ENCODE results near the gene ADAMTSL3.
A peak's percentile ranks its signal among the peaks of the same experiment; 100 is the strongest.
"Not testable (repeated sequence)": the region's sequence is repeated elsewhere in the genome, so short reads cannot be mapped to it uniquely, and the experiment has no call there.

Gene ADAMTSL3

DNA sequence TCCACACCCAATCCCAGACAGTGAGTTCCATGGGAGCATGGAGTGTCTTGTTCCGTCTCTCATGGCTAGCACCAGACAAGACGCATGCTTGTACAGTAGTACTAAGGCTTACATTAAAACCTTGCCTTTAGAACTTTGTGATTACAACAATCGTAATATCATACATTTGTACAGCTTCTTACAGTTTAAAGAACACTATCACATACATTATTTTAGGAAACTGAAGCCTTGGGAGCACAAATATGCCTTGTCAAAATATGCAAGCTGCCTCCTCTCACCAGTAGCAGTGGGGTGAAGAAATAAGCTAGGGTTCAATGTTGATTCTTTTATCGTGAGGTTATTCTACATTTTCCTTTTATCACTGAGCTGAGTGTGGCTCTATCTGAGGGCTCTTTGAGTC lies 36.8 kb downstream of the ADAMTSL3 start:
- H3K36me3 ChIP-seq (ENCODE audit: insufficient read depth, low read depth, low read length), result no peaks in the 10 kb centered on the region

DNA sequence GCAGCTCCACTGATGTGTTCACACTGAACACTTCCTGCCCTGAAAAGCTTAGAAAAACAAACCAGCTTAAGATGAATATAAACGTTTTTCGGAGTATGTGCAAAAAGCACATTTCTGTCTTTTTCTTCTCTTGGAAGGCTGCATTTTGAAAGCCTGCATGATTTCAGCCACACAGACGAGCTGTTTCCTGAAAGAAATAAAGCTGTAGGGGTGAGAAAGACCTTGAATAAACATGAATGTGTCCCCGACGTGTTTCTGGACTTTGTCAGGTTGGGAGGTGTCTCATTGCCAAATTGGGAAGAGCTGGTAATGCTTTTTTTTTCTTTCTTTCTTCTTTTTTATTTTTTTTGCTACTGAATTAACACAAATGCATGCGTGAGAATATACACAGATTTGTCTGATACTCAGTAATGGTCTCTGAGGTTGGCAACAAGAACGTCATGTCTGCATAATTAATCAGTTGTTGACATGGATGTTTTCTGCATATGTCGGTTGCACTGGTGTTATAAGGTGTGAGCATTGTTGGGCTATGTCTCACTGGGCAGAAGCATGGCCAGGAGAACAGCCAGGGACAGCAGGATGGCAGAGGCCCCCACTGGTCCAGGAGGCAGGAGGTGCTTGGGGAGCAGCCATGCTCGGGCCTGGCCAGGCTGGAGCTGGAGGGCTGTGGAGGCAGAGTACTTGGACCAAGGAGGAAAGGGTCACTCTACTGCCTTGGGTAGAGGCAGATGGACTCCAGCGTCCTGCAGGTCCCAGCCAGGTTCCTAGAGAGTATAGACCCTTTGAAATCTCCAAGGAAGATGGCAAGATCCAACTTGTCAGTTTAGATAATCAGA lies 39.0 kb downstream of the ADAMTSL3 start:
- Histone ChIP-seq H3K4me1 (ENCODE audit: insufficient read depth, low read length) (peaks cover 17% of the 10 kb centered on the region), H3K4me3 (ENCODE audit: low read length) (no peak overlapping the region), H3K27ac (ENCODE audit: low read length) (no peak overlapping the region), H3K9me3 (ENCODE audit: insufficient read depth, low read depth, low read length) (no peaks in the 10 kb centered on the region), H3K9ac (ENCODE audit: low read depth, low read length) (no peak overlapping the region), H3K36me3 (ENCODE audit: insufficient read depth, low read depth, low read length) (no peaks in the 10 kb centered on the region), H3K27me3 (ENCODE audit: insufficient read depth, low read length) (no peaks in the 10 kb centered on the region)

More for the DNA sequence above, 36.8 kb downstream of the ADAMTSL3 start:
- no peak overlapping the region for H3K4me3 ChIP-seq (ENCODE audit: low read length)
- no peak overlapping the region for H3K9ac ChIP-seq (ENCODE audit: low read depth, low read length)
- H3K27ac ChIP-seq (ENCODE audit: low read length), result no peak overlapping the region
- H3K27me3 ChIP-seq (ENCODE audit: insufficient read depth, low read length), result no peaks in the 10 kb centered on the region
- no peaks in the 10 kb centered on the region for H3K9me3 ChIP-seq (ENCODE audit: insufficient read depth, low read depth, low read length)
- peaks cover 15% of the 10 kb centered on the region; the same call in 1 of the 2 replicates for H3K4me1 ChIP-seq (ENCODE audit: insufficient read depth, low read length)

DNA sequence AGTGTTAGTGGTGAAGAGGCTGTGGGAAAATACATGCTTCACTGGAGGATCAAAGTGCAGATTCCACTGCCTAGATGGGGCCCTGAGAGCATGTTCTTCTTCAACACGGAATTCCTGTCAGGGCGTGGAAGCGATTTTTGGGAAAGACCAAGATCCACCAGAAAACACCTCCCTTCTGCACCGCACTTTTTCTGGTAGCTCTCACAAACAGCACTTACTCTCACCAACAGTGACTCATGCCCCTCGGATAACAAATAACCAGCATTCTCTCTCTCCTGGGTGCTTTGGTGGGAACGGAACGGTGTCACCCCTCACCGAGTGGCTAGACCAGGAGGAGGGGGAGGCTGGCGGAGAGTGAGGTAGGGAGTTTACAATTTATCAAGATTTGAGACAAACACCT lies 40.1 kb downstream of the ADAMTSL3 start:
- Histone ChIP-seq H3K27ac (ENCODE audit: low read length) (no peak overlapping the region), H3K27me3 (ENCODE audit: insufficient read depth, low read length) (no peaks in the 10 kb centered on the region), H3K9me3 (ENCODE audit: insufficient read depth, low read depth, low read length) (no peaks in the 10 kb centered on the region), H3K36me3 (ENCODE audit: insufficient read depth, low read depth, low read length) (no peaks in the 10 kb centered on the region), H3K4me3 (ENCODE audit: low read length) (peak overlapping the region; percentile 19; the same call in 1 of the 2 replicates), H3K4me1 (ENCODE audit: insufficient read depth, low read length) (peaks cover 17% of the 10 kb centered on the region), H3K9ac (ENCODE audit: low read depth, low read length) (peak overlapping the region; percentile 26; the same call in 1 of the 2 replicates)

DNA sequence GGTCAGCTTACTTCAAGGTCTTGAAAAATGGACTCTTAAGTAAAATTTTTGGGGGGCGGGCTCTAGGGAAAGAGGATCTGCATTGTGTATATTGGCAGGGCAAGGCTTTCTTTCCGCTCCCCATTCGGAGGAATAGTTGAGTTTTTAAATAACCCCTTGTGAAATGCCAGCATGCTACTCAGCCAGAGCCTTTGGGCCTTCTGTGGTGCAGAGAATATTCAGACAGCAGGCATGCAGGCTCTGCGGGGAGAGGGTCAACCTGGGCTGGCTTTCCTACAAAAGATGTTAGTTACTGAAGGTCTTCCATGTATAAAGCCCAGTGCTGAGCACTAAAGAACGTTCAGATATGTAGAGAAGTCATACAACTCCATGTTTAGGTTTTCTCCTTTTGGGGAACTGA lies 40.6 kb downstream of the ADAMTSL3 start:
- H3K9ac ChIP-seq (ENCODE audit: low read depth, low read length), result no peak overlapping the region
- peak overlapping the region; percentile 19; the same call in 1 of the 2 replicates for H3K4me3 ChIP-seq (ENCODE audit: low read length)
- H3K27me3 ChIP-seq (ENCODE audit: insufficient read depth, low read length), result no peaks in the 10 kb centered on the region
- no peaks in the 10 kb centered on the region for H3K36me3 ChIP-seq (ENCODE audit: insufficient read depth, low read depth, low read length)
- no peak overlapping the region for H3K27ac ChIP-seq (ENCODE audit: low read length)
- peaks cover 17% of the 10 kb centered on the region for H3K4me1 ChIP-seq (ENCODE audit: insufficient read depth, low read length)
- no peaks in the 10 kb centered on the region for H3K9me3 ChIP-seq (ENCODE audit: insufficient read depth, low read depth, low read length)

DNA sequence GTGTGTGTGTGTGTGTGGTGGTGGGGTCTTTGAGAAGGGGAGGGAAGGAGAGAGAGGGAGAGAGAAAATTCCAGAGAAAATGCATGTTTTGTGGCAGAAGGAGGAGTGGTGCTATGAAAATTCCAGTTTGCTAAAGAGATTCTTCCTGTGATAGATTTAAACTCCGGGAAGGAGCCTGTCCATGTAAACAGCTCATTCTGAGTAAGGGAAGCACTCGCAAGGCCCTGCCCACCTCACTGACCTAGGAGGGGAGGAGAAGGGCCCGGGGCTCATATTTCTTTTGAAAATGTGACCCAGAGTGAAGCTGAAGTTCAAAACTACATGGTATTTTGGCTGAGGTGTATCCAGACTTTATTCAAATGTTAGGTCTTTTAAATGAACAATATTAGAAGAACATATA lies 41.3 kb downstream of the ADAMTSL3 start:
- Histone ChIP-seq H3K27me3 (ENCODE audit: insufficient read depth, low read length) (no peaks in the 10 kb centered on the region), H3K4me3 (ENCODE audit: low read length) (no peak overlapping the region), H3K36me3 (ENCODE audit: insufficient read depth, low read depth, low read length) (no peaks in the 10 kb centered on the region), H3K9ac (ENCODE audit: low read depth, low read length) (no peak overlapping the region), H3K27ac (ENCODE audit: low read length) (no peak overlapping the region), H3K9me3 (ENCODE audit: insufficient read depth, low read depth, low read length) (no peaks in the 10 kb centered on the region), H3K4me1 (ENCODE audit: insufficient read depth, low read length) (peaks cover 17% of the 10 kb centered on the region)

DNA sequence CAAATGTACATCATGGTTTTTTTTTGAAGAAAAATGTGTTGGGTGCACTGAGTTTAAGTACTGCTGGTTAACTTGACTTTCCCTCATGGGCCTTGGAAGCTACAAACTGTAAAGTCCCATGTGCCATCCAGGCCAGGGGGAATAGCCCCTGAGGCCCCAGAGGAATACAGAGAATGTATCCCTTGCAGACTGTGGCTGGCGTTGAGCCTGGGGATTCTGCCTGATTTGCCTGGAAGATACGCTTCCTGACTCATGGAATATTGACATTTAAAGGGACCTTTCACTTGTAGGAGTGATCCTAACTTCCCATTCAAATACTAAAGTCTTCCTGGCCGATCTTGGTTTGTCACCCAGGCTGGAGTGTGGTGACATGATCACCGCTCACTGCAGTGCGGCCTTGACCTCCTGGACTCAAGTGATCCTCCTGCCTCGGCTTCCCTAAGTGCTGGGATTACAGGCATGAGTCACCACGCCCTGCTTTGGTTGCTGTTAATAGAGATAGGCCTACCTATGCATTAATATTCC lies 42.0 kb downstream of the ADAMTSL3 start:
- Histone ChIP-seq H3K9ac (ENCODE audit: low read depth, low read length) (no peak overlapping the region), H3K9me3 (ENCODE audit: insufficient read depth, low read depth, low read length) (no peaks in the 10 kb centered on the region), H3K27me3 (ENCODE audit: insufficient read depth, low read length) (no peaks in the 10 kb centered on the region), H3K4me1 (ENCODE audit: insufficient read depth, low read length) (peaks cover 17% of the 10 kb centered on the region), H3K36me3 (ENCODE audit: insufficient read depth, low read depth, low read length) (no peaks in the 10 kb centered on the region), H3K4me3 (ENCODE audit: low read length) (no peak overlapping the region), H3K27ac (ENCODE audit: low read length) (no peak overlapping the region)

DNA sequence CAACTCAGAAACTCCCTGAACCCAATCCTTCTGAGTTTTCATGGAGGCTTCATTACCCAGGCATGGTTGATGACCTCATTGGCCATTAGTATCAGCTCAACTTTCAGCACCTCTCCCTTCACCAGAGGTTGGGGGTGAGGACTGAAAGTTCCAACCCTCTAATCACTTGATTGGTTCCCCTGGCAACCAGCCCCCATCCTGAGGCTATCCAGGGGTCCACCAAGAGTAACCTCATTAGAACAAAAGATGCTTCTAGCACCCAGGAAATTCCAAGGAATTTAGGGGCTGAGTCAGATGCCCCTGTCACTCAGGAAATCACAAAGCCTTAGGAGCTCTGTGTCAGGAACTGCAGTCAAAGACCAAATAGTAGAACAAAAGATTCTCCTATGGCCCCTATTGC lies 43.8 kb downstream of the ADAMTSL3 start:
- H3K27me3 ChIP-seq (ENCODE audit: insufficient read depth, low read length), result no peaks in the 10 kb centered on the region
- H3K4me3 ChIP-seq (ENCODE audit: low read length), result no peak overlapping the region
- peaks cover 17% of the 10 kb centered on the region for H3K4me1 ChIP-seq (ENCODE audit: insufficient read depth, low read length)
- H3K9me3 ChIP-seq (ENCODE audit: insufficient read depth, low read depth, low read length), result 0 out of 2 replicates have a peak, but pooled peaks cover under 1% of the 10 kb centered on the region
- H3K36me3 ChIP-seq (ENCODE audit: insufficient read depth, low read depth, low read length), result no peaks in the 10 kb centered on the region
- no peak overlapping the region for H3K9ac ChIP-seq (ENCODE audit: low read depth, low read length)
- H3K27ac ChIP-seq (ENCODE audit: low read length), result no peak overlapping the region

DNA sequence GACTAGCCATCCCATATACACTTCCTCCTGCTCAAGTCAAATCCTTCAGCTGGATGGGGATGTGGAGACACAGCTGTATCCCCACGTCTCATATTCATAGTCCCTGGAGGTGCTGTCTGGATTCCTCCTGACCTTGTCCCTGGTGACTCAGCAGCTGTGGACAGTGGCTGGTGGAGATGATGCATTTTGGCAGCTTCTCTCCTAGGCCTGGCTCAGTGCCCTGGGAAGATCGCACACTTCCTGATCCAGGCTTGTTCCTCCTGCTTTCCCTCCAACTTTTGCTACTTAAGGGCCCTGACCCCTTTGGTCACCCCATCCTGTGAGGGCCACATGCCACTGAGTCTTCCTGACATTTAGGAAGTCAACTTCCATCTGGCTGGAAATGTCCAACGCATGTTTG lies 44.4 kb downstream of the ADAMTSL3 start:
- no peaks in the 10 kb centered on the region for H3K27me3 ChIP-seq (ENCODE audit: insufficient read depth, low read length)
- H3K9ac ChIP-seq (ENCODE audit: low read depth, low read length), result no peak overlapping the region
- H3K4me1 ChIP-seq (ENCODE audit: insufficient read depth, low read length), result peaks cover 17% of the 10 kb centered on the region
- no peak overlapping the region for H3K27ac ChIP-seq (ENCODE audit: low read length)
- H3K9me3 ChIP-seq (ENCODE audit: insufficient read depth, low read depth, low read length), result peaks cover 4% of the 10 kb centered on the region; the same call in 1 of the 2 replicates
- H3K36me3 ChIP-seq (ENCODE audit: insufficient read depth, low read depth, low read length), result no peaks in the 10 kb centered on the region
- no peak overlapping the region for H3K4me3 ChIP-seq (ENCODE audit: low read length)

DNA sequence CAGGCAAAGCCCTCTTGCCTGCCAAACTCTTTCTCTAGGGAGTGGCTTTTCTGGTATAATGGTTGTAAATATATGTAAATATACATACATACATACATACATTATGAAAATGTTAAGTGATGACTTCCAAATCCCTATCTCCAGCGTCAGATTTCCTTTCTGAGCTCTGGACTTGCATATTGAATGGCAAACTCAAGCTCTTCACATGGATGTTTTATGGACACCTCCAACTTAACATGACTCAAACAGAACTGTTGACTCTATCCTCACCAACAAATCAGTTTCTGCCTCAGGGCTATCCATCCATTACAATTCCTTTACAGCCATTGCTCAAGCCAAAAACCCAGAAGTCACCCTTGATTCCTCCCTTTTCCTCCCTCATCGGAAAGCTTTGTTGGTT lies 45.1 kb downstream of the ADAMTSL3 start:
- Histone ChIP-seq H3K27me3 (ENCODE audit: insufficient read depth, low read length) (no peaks in the 10 kb centered on the region), H3K36me3 (ENCODE audit: insufficient read depth, low read depth, low read length) (no peaks in the 10 kb centered on the region), H3K9me3 (ENCODE audit: insufficient read depth, low read depth, low read length) (peaks cover 4% of the 10 kb centered on the region; the same call in 1 of the 2 replicates), H3K4me1 (ENCODE audit: insufficient read depth, low read length) (peaks cover 13% of the 10 kb centered on the region), H3K9ac (ENCODE audit: low read depth, low read length) (no peak overlapping the region), H3K27ac (ENCODE audit: low read length) (no peak overlapping the region), H3K4me3 (ENCODE audit: low read length) (no peak overlapping the region)

DNA sequence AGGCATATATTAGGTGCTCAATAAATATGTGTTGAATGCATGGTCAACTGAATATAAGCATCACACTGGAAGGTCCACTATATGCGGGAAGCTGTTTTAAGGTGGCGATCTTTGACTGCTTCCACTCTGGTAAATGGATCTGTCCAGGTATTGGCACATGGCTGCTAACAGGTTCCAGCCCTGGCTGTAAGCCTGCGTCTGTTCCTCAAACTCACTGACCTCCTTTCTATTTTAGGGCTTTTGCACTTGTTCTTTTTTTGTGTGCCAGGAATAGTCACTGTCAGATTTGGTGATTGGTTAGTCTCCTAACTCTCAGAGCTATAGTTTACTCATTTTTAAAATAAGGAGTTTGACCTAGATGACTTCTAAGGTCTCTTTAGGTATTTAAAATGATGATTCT lies 46.2 kb downstream of the ADAMTSL3 start:
- Histone ChIP-seq H3K9ac (ENCODE audit: low read depth, low read length) (no peak overlapping the region), H3K27ac (ENCODE audit: low read length) (no peak overlapping the region), H3K9me3 (ENCODE audit: insufficient read depth, low read depth, low read length) (peaks cover 4% of the 10 kb centered on the region; the same call in 1 of the 2 replicates), H3K4me1 (ENCODE audit: insufficient read depth, low read length) (peaks cover 3% of the 10 kb centered on the region; the same call in 1 of the 2 replicates), H3K36me3 (ENCODE audit: insufficient read depth, low read depth, low read length) (no peaks in the 10 kb centered on the region), H3K4me3 (ENCODE audit: low read length) (no peak overlapping the region), H3K27me3 (ENCODE audit: insufficient read depth, low read length) (no peaks in the 10 kb centered on the region)

DNA sequence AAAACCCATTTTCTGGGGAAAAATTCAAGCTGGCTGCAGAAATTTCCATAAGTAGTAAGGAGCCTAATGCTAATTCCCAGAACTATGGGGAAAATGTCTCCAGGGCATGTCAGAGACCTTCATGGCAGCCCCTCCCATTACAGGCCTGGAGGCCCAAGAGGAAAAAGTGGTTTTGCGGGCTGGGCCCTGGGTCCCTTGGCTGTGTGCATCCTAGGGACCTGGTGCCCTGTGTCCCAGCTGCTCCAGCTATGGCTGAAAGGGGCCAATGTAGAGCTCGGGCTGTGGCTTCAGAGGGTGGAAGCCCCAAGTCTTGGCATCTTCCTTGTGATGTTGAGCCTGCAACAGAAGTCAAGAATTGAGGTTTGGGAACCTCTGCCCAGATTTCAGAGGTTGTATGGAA lies 48.4 kb downstream of the ADAMTSL3 start:
- H3K4me3 ChIP-seq (ENCODE audit: low read length); H3K27me3 ChIP-seq (ENCODE audit: insufficient read depth, low read length); H3K36me3 ChIP-seq (ENCODE audit: insufficient read depth, low read depth, low read length); H3K9me3 ChIP-seq (ENCODE audit: insufficient read depth, low read depth, low read length); H3K4me1 ChIP-seq (ENCODE audit: insufficient read depth, low read length); H3K27ac ChIP-seq (ENCODE audit: low read length); H3K9ac ChIP-seq (ENCODE audit: low read depth, low read length): not testable (repeated sequence)

DNA sequence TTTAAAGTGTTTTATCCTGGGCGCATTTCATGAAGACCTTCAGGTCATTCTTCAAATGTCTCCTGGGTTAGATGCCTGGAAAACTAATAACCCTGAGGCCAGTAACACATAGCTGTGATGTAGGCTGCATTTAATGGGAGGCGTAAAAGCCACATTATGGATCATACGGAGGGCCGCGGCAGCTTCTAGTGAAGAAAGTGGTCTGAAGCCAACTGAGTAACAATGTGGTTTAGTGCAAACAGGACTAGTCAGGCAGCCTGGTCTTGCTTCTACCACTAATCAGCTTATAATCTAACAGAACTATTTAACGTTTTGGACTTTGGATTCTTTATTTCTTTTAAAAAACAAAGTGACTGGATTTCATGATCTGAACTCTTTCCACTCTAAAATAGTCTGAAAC lies 54.4 kb downstream of the ADAMTSL3 start:
- no peaks in the 10 kb centered on the region for H3K36me3 ChIP-seq (ENCODE audit: insufficient read depth, low read depth, low read length)
- H3K27me3 ChIP-seq (ENCODE audit: insufficient read depth, low read length), result no peaks in the 10 kb centered on the region
- no peak overlapping the region for H3K27ac ChIP-seq (ENCODE audit: low read length)
- H3K9ac ChIP-seq (ENCODE audit: low read depth, low read length), result no peak overlapping the region
- H3K4me3 ChIP-seq (ENCODE audit: low read length), result no peak overlapping the region
- H3K9me3 ChIP-seq (ENCODE audit: insufficient read depth, low read depth, low read length), result no peaks in the 10 kb centered on the region
- no peaks in the 10 kb centered on the region for H3K4me1 ChIP-seq (ENCODE audit: insufficient read depth, low read length)
